Neural progenitor cell (in vitro differentiated cells): ENCODE measurements around the gene LMCD1. TPM values are rescaled to one million over a fixed set of nuclear protein-coding genes. Genes with fewer than 3 reads are reported as not detected.

Experiments
- DNase-seq: peaks from one replicate; pipeline ENCODE4 v3.0.0-alpha.2; 2016; ENCODE audit warnings: low spot score
- H2AFZ ChIP-seq: fragments of 200-600 bp; sonication (generic); replicated peaks from 2 replicates; pipeline ENCODE4 v1.6.1; 2016; ENCODE audit warnings: antibody characterized with exemption
- H3F3A ChIP-seq: fragments of 200-600 bp; sonication (generic); 2 replicates; pipeline ENCODE4 v1.6.1; 2016; ENCODE audit warnings: antibody characterized with exemption, low read depth
- H3K27ac ChIP-seq: fragments of 200-600 bp; sonication (generic); 2 replicates; pipeline ENCODE4 v1.5.1; 2016; ENCODE audit warnings: mild to moderate bottlenecking
- H3K27me3 ChIP-seq: fragments of 200-600 bp; sonication (generic); 2 replicates; pipeline ENCODE4 v1.6.1; 2016; ENCODE audit warnings: mild to moderate bottlenecking, moderate library complexity
- H3K36me3 ChIP-seq: fragments of 200-600 bp; sonication (generic); 2 replicates; pipeline ENCODE4 v1.5.1; 2016
- H3K4me1 ChIP-seq: fragments of 200-600 bp; sonication (generic); 2 replicates; pipeline ENCODE4 v1.6.1; 2016; ENCODE audit warnings: mixed run types
- H3K4me2 ChIP-seq: fragments of 200-600 bp; sonication (generic); 2 replicates; pipeline ENCODE4 v1.6.1; 2016
- H3K4me3 ChIP-seq: fragments of 200-600 bp; sonication (generic); 2 replicates; pipeline ENCODE4 v1.5.1; 2016
- H3K79me2 ChIP-seq: fragments of 200-600 bp; sonication (generic); 2 replicates; pipeline ENCODE4 v1.6.1; 2016; ENCODE audit warnings: low read depth
- H3K9ac ChIP-seq: fragments of 200-600 bp; sonication (generic); 2 replicates; pipeline ENCODE4 v1.6.1; 2016
- H3K9me3 ChIP-seq: fragments of 200-600 bp; sonication (generic); 2 replicates; pipeline ENCODE4 v1.5.1; 2016; ENCODE audit warnings: low read depth
- H4K20me1 ChIP-seq: fragments of 200-600 bp; sonication (generic); 2 replicates; pipeline ENCODE4 v1.6.1; 2016; ENCODE audit warnings: low read depth
- H3K27ac Mint-ChIP-seq: 3 replicates; pipeline ENCODE4 v1.8.0; 2021; ENCODE audit warnings: mixed read lengths
- H3K27me3 Mint-ChIP-seq: 2 replicates; pipeline ENCODE4 v1.8.0; 2022; ENCODE audit warnings: low read depth, mild to moderate bottlenecking, inconsistent platforms, moderate library complexity, mixed read lengths; ENCODE audit not compliant: insufficient read depth
- H3K36me3 Mint-ChIP-seq: 3 replicates; pipeline ENCODE4 v1.8.0; 2021; ENCODE audit warnings: mixed read lengths
- H3K4me1 Mint-ChIP-seq: 3 replicates; pipeline ENCODE4 v1.8.0; 2021; ENCODE audit warnings: mixed read lengths
- H3K4me3 Mint-ChIP-seq: 3 replicates; pipeline ENCODE4 v1.8.0; 2021; ENCODE audit warnings: mild to moderate bottlenecking, moderate library complexity, mixed read lengths
- H3K9me3 Mint-ChIP-seq: 3 replicates; pipeline ENCODE4 v1.8.0; 2020; ENCODE audit warnings: mixed read lengths
- EZH2 ChIP-seq: fragments of 200-600 bp; sonication (generic); IDR thresholded peaks from 2 replicates; pipeline ENCODE4 v1.6.1; 2017; ENCODE audit warnings: antibody characterized with exemption, mild to moderate bottlenecking, moderate library complexity
- EZH2phosphoT487 ChIP-seq: fragments of 200-600 bp; sonication (generic); IDR thresholded peaks from 2 replicates; pipeline ENCODE4 v1.6.1; 2017; ENCODE audit warnings: antibody characterized with exemption
- total RNA-seq: library from RNA; depleted of rRNA; stranded (reverse); fragments of >200 nt; gene quantifications from 2 replicates; pipeline ENCODE4 v1.2.3, GENCODE V29; 2015; ENCODE audit warnings: low replicate concordance
- TF ChIP-seq, protein P1 (sequence below): fragments of 200-600 bp; sonication (generic); IDR thresholded peaks from 2 replicates; pipeline ENCODE4 v1.5.1; 2017; ENCODE audit warnings: antibody characterized with exemption, mild to moderate bottlenecking

The LMCD1 gene
- total RNA-seq, 1 donor from 2014 or later = not detected

DNA sequence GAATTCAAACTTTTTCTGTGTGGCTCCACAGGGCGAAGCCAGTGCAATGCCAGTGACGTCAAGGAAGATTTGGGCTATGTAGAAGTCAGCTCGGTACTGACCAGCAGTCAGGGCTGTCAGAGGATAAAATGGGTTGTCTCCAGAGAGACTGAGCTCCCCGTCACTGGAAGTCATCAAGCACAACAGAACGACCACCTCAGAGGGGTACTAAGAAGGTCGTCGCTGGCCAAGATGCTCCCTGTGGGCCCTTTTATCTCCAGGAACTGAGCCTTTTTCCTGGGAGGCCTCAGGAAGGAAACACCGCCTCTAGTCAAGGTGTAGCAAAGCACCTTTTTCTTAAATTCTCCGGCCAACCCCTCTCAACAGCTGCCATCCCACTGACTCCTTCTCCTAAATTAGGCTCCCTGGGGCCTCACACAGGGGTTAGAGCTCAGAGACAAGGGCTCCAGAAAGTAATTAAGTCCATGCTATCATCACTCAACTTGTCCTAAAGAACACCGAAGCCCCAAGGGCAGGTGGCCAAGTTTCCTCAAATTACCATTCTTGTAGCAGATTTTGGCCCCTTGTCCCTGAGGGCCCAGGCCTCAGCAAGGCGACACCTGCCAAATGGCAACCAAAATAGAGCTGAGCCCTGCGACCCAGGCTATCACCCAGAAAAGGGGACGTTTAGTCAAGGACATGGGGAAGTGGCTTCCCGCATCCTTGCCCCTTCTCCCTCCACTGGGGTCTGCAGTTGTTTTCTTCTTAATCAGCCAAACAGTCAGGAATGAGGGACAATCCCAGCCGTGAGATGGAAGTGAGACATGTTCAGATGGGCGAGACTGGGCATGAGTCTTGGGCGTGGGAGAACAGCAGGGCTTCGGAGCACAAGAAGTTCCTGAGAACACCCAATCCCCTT is 94.9 kb downstream of the LMCD1 start:
- Histone ChIP-seq H3K4me1 (no peaks in the 10 kb centered on the region), H3K9ac (no peak overlapping the region), H4K20me1 (no peaks in the 10 kb centered on the region), H3F3A (no peaks in the 10 kb centered on the region), H2AFZ (no peak overlapping the region), H3K79me2 (no peaks in the 10 kb centered on the region), H3K27me3 (no peaks in the 10 kb centered on the region), H3K36me3 (no peaks in the 10 kb centered on the region), H3K4me3 (no peak overlapping the region), H3K27ac (no peak overlapping the region), H3K4me2 (no peak overlapping the region), H3K9me3 (no peaks in the 10 kb centered on the region)
- no peak overlapping the region for H3K27ac Mint-ChIP-seq
- no peak for DNase-seq
- H3K9me3 Mint-ChIP-seq = no peaks in the 10 kb centered on the region
- no peaks in the 10 kb centered on the region for H3K27me3 Mint-ChIP-seq
- TF ChIP-seq EZH2phosphoT487 (no peak), EZH2 (no peak)
- TF ChIP-seq, protein P1, sequence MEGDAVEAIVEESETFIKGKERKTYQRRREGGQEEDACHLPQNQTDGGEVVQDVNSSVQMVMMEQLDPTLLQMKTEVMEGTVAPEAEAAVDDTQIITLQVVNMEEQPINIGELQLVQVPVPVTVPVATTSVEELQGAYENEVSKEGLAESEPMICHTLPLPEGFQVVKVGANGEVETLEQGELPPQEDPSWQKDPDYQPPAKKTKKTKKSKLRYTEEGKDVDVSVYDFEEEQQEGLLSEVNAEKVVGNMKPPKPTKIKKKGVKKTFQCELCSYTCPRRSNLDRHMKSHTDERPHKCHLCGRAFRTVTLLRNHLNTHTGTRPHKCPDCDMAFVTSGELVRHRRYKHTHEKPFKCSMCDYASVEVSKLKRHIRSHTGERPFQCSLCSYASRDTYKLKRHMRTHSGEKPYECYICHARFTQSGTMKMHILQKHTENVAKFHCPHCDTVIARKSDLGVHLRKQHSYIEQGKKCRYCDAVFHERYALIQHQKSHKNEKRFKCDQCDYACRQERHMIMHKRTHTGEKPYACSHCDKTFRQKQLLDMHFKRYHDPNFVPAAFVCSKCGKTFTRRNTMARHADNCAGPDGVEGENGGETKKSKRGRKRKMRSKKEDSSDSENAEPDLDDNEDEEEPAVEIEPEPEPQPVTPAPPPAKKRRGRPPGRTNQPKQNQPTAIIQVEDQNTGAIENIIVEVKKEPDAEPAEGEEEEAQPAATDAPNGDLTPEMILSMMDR = no peak
- H3K4me1 Mint-ChIP-seq = peaks cover 2% of the 10 kb centered on the region
- no peaks in the 10 kb centered on the region for H3K36me3 Mint-ChIP-seq
- no peak overlapping the region for H3K4me3 Mint-ChIP-seq

DNA sequence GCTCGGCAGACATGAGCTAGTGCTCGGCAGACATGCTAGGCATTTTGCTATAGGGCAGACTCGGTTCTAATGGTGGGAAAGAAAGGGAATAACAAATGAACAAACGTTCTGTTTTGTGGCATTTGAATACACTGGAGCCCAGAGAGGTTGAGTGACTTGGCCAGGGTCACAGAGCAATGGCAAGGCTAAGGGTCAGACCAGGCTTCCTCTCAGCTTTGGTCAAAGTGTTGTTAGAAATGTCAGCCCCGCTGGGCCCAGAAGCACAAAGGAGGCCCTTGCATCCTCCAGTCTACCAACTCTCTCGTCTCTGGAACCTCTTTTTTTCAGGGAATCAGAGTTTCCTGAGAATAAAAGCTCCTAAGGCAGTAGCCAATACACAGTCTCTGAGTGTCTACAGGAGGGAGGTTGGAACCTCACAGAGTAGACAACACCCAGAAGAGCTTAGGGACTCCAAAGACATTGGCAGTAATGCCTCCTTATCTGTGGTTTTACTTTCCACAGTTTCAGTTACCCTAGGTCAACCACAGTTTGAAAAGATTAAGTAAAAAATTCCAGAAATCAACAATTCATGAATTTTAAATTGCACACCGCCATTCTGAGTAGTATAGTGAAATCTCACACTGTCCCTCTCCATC is 95.7 kb downstream of the LMCD1 start:
- H3K36me3 Mint-ChIP-seq = no peaks in the 10 kb centered on the region

DNA sequence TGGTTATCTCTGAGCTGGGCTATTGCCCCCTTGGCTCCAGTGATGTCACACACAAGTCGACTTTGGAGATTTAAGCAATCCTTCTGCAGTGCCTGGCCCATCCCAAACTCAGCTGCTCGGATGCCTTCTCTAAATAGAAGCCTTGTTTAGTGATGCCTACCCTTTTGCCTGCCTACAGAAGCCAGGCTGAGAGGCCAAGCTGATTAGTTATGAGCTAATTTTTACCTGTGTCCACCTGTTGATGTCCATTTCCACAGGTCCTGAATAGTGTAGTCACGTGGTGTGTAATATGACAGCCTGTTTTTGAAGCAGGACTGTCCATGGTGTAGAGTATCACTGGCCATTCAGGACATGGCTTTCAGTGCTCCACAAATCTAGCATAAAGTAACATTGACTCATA is 97.5 kb downstream of the LMCD1 start:
- no peak overlapping the region for H3K4me2 ChIP-seq
- DNase-seq = no peak
- H3K36me3 ChIP-seq = no peaks in the 10 kb centered on the region
- no peak overlapping the region for H3K4me3 Mint-ChIP-seq
- no peak overlapping the region for H2AFZ ChIP-seq
- no peak overlapping the region for H3K4me3 ChIP-seq
- H3K4me1 ChIP-seq = no peaks in the 10 kb centered on the region
- H4K20me1 ChIP-seq = no peaks in the 10 kb centered on the region
- no peaks in the 10 kb centered on the region for H3K27me3 ChIP-seq
- H3K9me3 ChIP-seq = no peaks in the 10 kb centered on the region
- H3K27me3 Mint-ChIP-seq = no peaks in the 10 kb centered on the region
- TF ChIP-seq, protein P1 = no peak
- TF ChIP-seq EZH2phosphoT487 (no peak), EZH2 (no peak)
- H3K4me1 Mint-ChIP-seq = no peaks in the 10 kb centered on the region
- no peaks in the 10 kb centered on the region for H3F3A ChIP-seq
- H3K79me2 ChIP-seq = no peaks in the 10 kb centered on the region
- peaks cover 2% of the 10 kb centered on the region for H3K9me3 Mint-ChIP-seq
- no peak overlapping the region for H3K27ac Mint-ChIP-seq
- no peaks in the 10 kb centered on the region for H3K36me3 Mint-ChIP-seq
- H3K9ac ChIP-seq = no peak overlapping the region
- H3K27ac ChIP-seq = no peak overlapping the region

More for the DNA sequence above, 95.7 kb downstream of the LMCD1 start:
- H3K4me3 Mint-ChIP-seq = no peak overlapping the region
- H3K4me3 ChIP-seq = no peak overlapping the region
- no peaks in the 10 kb centered on the region for H3K27me3 ChIP-seq
- H2AFZ ChIP-seq = no peak overlapping the region
- TF ChIP-seq EZH2phosphoT487 (no peak), EZH2 (no peak)
- no peaks in the 10 kb centered on the region for H4K20me1 ChIP-seq
- no peak overlapping the region for H3K27ac Mint-ChIP-seq
- no peaks in the 10 kb centered on the region for H3K36me3 ChIP-seq
- H3K9ac ChIP-seq = no peak overlapping the region
- no peaks in the 10 kb centered on the region for H3K9me3 ChIP-seq
- DNase-seq = no peak
- H3K4me1 ChIP-seq = no peaks in the 10 kb centered on the region
- no peaks in the 10 kb centered on the region for H3K79me2 ChIP-seq
- H3F3A ChIP-seq = no peaks in the 10 kb centered on the region
- H3K4me2 ChIP-seq = no peak overlapping the region
- peaks cover 2% of the 10 kb centered on the region for H3K9me3 Mint-ChIP-seq
- no peaks in the 10 kb centered on the region for H3K27me3 Mint-ChIP-seq
- H3K27ac ChIP-seq = no peak overlapping the region
- peaks cover 2% of the 10 kb centered on the region for H3K4me1 Mint-ChIP-seq
